Right ventricle myocardium inferior (tissue), 1 donor: ENCODE measurements around the gene FUOM. TPM values are rescaled to one million over a fixed set of nuclear protein-coding genes. Genes with fewer than 3 reads are reported as not detected.

Experiments used
- ATAC-seq: fragments of 200-7000 bp; cut with Tn5 transposase; one replicate; pipeline ENCODE4 v1.9.1; 2020; ENCODE audit warnings: mild to moderate bottlenecking, moderate library complexity
- DNase-seq: peaks from one replicate; pipeline ENCODE4 v3.0.0; 2021; ENCODE audit errors: missing footprints
- intact Hi-C: fragments of 100-400 bp; cut with DNase I; formaldehyde crosslinking; loops from one replicate; pipeline ENCODE4 v1.11.0; 2022
- total RNA-seq: library from RNA; stranded (reverse); fragmentation: NEBNext Ultra II Directional; extraction: Animal tissue kit (Norgen Biotek cat#: 25700); gene quantifications from one replicate; pipeline ENCODE4 v1.2.1, GENCODE V29; 2021
- donor health status: DM: no; HTN: yes; CAD: no; lungs with severe emphysema.

FUOM gene
- total RNA-seq, 1 donor from 2014 or later, result 7.9 TPM

- DNase-seq (peak; percentile 37), ATAC-seq (no peak)
- intact Hi-C loops, result no loop called here
These were observed 1.1 kb downstream of the FUOM start for GRCh38 chr10:133356549-133357284.

GRCh38 chr10:133355991-133356390, 1.8 kb downstream of the FUOM start:
- intact Hi-C loops, result no loop called here
- ATAC-seq, result no peak

GRCh38 chr10:133355266-133355665, 2.6 kb downstream of the FUOM start:
- peak; percentile 40 for DNase-seq
- ATAC-seq, result no peak
- intact Hi-C loops, result no loop called here

More at GRCh38 chr10:133355991-133356390, 1.8 kb downstream of the FUOM start:
- peak; percentile 49 for DNase-seq

GRCh38 chr10:133354672-133355240, 3.1 kb downstream of the FUOM start:
- DNase-seq (peak; percentile 37), ATAC-seq (no peak)
- intact Hi-C loops, result no loop called here

GRCh38 chr10:133353988-133354605, 3.7 kb downstream of the FUOM start:
- intact Hi-C loops, result no loop called here
- DNase-seq (peak; percentile 57), ATAC-seq (no peak)

GRCh38 chr10:133353202-133353959, 4.4 kb downstream of the FUOM start:
- DNase-seq, result peak; percentile 50
- intact Hi-C loops, result no loop called here
- ATAC-seq, result no peak

- DNase-seq, result peak; percentile 70
- intact Hi-C loops, result no loop called here
- no peak for ATAC-seq
These were observed 6.2 kb downstream of the FUOM start for GRCh38 chr10:133351408-133352318.

- ATAC-seq, result no peak
- intact Hi-C loops, result no loop called here
- peak; percentile 68 for DNase-seq
These were observed 6.9 kb downstream of the FUOM start for GRCh38 chr10:133350950-133351329.

GRCh38 chr10:133350283-133350949, 7.4 kb downstream of the FUOM start:
- intact Hi-C loops, result no loop called here
- ATAC-seq, result no peak
- peak; percentile 45 for DNase-seq

GRCh38 chr10:133349577-133350011, 8.2 kb downstream of the FUOM start:
- DNase-seq, result peak; percentile 33
- ATAC-seq, result no peak
- intact Hi-C loops, result no loop called here

GRCh38 chr10:133349160-133349568, 8.7 kb downstream of the FUOM start:
- ATAC-seq (no peak), DNase-seq (peak; percentile 45)
- intact Hi-C loops, result no loop called here

GRCh38 chr10:133347710-133348517, 9.9 kb downstream of the FUOM start:
- no peak for ATAC-seq
- intact Hi-C loops, result no loop called here
- DNase-seq, result no peak

GRCh38 chr10:133346413-133346812, 11.4 kb downstream of the FUOM start:
- DNase-seq, result no peak
- intact Hi-C loops, result no loop called here
- ATAC-seq, result no peak

- intact Hi-C loops, result no loop called here
- DNase-seq (no peak), ATAC-seq (no peak)
These were observed 13.6 kb downstream of the FUOM start for GRCh38 chr10:133344236-133344635.

GRCh38 chr10:133343558-133343957, 14.3 kb downstream of the FUOM start:
- intact Hi-C loops, result no loop called here
- no peak for ATAC-seq
- peak; percentile 23 for DNase-seq

- ATAC-seq (no peak), DNase-seq (no peak)
- intact Hi-C loops, result no loop called here
These were observed 14.9 kb downstream of the FUOM start for GRCh38 chr10:133342942-133343341.

GRCh38 chr10:133341983-133342382, 15.8 kb downstream of the FUOM start:
- intact Hi-C loops, result no loop called here
- no peak for DNase-seq

More at GRCh38 chr10:133341983-133342382, 15.8 kb downstream of the FUOM start:
- no peak for ATAC-seq
